Spleen (tissue), 7 donors: ENCODE data around the gene ST3GAL3.

Experiments used
- POLR2AphosphoS5 ChIP-seq, 3 donors: sonication (generic); formaldehyde crosslinking; IDR thresholded peaks; one replicate each; pipeline ENCODE4 v1.5.1; 2017; ENCODE audit warnings: antibody characterized with exemption in 3 of 3
- TF ChIP-seq, protein P1 (sequence below), 11 experiments: fragments of 200-600 bp in 7 of 11; fragments of 450-650 bp in 4 of 11; sonication (generic) in 4 of 11; IDR thresholded peaks in 8 of 11; conservative IDR thresholded peaks in 3 of 11; 1 replicate in 7 of 11; 2 replicates in 4 of 11; pipeline versions ENCODE4 v1.4.0 to v1.8.0; 2016 to 2021; ENCODE audit warnings: antibody characterized with exemption in 11 of 11, inconsistent platforms in 4 of 11, mild to moderate bottlenecking in 1 of 11
- donor health status: DM: no; HTN: no; CAD: no; lungs with moderate emphysema.
- donor health status: DM: no; HTN: no; CAD: no.
- donor health status: DM: no; HTN: no; CAD: no.

- no peak for TF ChIP-seq POLR2AphosphoS5 (IDR thresholded peaks at IDR 0.05)
- TF ChIP-seq, protein P1, sequence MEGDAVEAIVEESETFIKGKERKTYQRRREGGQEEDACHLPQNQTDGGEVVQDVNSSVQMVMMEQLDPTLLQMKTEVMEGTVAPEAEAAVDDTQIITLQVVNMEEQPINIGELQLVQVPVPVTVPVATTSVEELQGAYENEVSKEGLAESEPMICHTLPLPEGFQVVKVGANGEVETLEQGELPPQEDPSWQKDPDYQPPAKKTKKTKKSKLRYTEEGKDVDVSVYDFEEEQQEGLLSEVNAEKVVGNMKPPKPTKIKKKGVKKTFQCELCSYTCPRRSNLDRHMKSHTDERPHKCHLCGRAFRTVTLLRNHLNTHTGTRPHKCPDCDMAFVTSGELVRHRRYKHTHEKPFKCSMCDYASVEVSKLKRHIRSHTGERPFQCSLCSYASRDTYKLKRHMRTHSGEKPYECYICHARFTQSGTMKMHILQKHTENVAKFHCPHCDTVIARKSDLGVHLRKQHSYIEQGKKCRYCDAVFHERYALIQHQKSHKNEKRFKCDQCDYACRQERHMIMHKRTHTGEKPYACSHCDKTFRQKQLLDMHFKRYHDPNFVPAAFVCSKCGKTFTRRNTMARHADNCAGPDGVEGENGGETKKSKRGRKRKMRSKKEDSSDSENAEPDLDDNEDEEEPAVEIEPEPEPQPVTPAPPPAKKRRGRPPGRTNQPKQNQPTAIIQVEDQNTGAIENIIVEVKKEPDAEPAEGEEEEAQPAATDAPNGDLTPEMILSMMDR (IDR thresholded peaks at IDR 0.05 in 8 of 11, conservative IDR thresholded peaks at IDR 0.05 in 3 of 11), result no peak
Measured at GRCh38 chr1:43930949-43931275, 223.6 kb downstream of the ST3GAL3 start.
